GM13977 (cell line): ENCODE data around the gene SLC1A7.

ENCODE experiments used
- DNase-seq: peaks from one replicate; pipeline ENCODE4 v3.0.0; 2012; ENCODE audit warnings: low spot score
- in situ Hi-C: fragments of 300-500 bp; cut with MboI; formaldehyde crosslinking; loops from one replicate; pipeline ENCODE4 v1.12.0; 2022; ENCODE audit warnings: low sequenced_read_pairs, low pct_unique_long_range_greater_than_20kb, mixed read lengths, inconsistent platforms; ENCODE audit not compliant: unreplicated experiment
- TF ChIP-seq, protein P1 (sequence below): IDR thresholded peaks from 2 replicates; pipeline ENCODE4 v1.5.1; 2012; ENCODE audit warnings: mild to moderate bottlenecking, control low read depth; ENCODE audit not compliant: insufficient read depth; ENCODE audit errors: extremely low read depth, missing control alignments

The SLC1A7 gene

DNA sequence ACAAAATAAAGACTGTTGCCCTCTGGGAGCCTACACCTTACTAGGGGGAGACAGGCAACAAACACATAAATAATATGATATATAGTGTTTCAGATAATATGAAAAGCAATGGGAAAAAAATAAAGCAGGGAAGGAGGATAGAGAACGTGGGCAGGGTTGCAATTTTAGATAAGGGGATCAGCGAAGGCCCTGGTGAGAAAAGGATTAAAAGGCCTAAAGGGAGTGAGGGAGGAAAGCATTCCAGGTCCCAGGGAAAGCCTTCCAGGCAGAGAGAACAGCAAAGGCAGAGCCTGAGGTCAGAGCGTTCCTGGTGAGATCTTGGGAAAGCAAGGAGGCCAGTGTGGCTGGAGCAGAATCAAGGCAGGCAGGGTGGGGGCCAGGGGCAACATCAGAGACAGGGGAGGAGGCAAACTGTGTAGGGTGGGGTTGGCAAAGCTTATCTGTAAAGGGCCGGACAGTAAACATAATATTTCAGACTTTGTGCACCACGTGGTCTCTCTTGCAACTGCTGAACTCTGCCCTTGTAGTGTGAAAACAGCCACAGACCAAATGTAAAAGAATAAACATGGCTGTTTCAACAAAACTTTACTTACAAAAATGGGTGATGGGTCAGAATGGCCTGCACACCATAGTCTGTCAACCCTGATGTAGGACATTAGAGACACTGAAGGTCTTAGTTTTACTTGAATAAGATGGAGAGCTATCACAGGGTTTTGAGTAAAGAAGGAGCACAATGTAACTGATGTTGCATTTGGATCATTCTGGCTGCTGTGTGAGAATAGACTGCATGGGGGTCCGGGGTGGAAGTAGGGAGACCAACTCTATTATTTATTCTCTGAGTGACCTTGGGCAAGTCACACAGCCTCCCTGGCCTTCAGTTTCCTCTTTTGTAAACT is 40.9 kb upstream of the SLC1A7 start:
- in situ Hi-C loops = loop anchor here (10.0 kb wide), 2 partner anchors 269 to 479 kb away; no protein-coding TSS in a partner anchor
- DNase-seq = no peak
- TF ChIP-seq, protein P1, sequence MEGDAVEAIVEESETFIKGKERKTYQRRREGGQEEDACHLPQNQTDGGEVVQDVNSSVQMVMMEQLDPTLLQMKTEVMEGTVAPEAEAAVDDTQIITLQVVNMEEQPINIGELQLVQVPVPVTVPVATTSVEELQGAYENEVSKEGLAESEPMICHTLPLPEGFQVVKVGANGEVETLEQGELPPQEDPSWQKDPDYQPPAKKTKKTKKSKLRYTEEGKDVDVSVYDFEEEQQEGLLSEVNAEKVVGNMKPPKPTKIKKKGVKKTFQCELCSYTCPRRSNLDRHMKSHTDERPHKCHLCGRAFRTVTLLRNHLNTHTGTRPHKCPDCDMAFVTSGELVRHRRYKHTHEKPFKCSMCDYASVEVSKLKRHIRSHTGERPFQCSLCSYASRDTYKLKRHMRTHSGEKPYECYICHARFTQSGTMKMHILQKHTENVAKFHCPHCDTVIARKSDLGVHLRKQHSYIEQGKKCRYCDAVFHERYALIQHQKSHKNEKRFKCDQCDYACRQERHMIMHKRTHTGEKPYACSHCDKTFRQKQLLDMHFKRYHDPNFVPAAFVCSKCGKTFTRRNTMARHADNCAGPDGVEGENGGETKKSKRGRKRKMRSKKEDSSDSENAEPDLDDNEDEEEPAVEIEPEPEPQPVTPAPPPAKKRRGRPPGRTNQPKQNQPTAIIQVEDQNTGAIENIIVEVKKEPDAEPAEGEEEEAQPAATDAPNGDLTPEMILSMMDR = no peak

DNA sequence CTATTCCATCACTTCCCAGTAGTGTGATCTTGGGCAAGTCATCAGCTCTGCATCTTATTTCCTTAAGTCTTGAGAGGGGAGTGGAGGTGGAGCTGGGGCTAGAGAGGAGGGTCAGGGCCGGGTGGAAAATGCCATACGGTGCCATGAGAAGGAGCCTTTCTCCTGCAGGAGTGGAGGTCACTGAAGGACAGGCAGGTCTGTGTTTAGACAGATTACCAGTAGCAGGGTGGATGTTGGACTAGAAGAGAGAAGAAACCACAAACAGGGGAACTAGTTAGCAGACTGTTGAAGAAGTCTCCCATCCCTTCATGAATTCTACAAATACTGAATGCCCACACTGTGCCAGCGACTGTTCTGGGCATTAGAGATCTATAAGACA is 40.3 kb upstream of the SLC1A7 start:
- in situ Hi-C loops = loop anchor here (10.0 kb wide), 2 partner anchors 268 to 478 kb away; no protein-coding TSS in a partner anchor
- DNase-seq = no peak
- TF ChIP-seq, protein P1 = no peak

DNA sequence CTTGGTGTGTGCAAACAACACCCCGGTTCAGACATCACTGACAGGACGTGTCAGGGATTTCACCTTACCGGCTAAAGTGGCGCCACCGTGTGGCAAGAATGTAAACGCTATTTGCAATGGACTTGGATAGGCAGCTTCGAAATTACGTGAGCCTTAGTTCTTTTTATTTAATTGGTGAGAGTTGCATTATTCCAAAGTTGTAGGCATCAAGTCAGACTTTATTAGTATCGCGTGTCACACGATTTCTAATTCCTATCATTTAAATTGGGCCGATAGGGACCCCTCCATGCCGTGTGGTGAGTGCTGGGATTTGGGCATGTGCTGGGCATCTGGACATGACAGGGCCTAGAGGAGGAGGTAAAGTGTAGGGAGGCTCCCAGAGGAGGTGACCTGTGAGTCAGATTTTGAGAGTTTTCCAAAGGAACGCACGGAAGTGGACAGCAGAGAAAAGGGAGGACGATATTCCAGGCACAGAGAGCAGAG is 39.7 kb upstream of the SLC1A7 start:
- DNase-seq = peak; percentile 84
- TF ChIP-seq, protein P1 = peak; percentile 88

DNA sequence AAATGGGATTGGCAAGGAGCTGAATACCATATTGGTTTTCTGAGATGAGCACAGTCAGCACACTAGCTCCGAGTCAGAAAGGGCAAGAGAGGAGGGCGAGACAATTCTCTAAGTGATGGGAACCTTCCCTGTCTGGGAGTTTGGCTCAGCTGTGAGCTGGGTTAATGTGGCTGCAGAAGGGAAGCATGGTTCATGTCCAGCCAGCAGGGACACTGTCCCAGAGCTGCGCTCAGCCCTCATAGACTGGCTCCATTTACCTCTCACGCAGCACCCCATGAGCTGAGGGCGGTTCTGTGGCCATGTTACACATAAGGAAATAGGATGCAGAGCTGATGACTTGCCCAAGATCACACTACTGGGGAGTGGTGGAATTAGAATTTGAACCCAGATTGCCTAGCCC is 38.5 kb upstream of the SLC1A7 start:
- in situ Hi-C loops = loop anchor here (10.0 kb wide), 2 partner anchors 266 to 476 kb away; no protein-coding TSS in a partner anchor
- TF ChIP-seq, protein P1 = no peak
- no peak for DNase-seq

More for the DNA sequence above, 39.7 kb upstream of the SLC1A7 start:
- in situ Hi-C loops = loop anchor here (10.0 kb wide), 2 partner anchors 267 to 477 kb away; no protein-coding TSS in a partner anchor

DNA sequence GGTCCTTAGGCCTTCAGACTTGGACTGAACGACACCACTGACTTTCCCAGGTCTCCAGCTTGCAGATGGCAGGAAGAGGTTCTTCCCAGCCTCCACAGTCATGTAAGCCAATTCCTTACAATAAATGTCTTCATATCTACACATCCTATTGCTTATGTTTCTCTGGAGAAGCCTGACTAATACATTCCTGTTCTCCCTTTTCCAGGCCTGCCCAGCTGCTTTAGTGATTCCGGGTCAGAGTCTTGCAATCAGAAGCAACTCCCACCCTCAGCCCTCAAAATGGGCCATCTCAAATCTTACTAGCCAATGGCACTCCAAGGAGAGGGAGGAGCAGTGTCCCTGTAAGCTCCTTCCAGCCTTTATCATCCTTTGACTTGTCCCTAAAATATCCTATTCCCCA is 37.8 kb upstream of the SLC1A7 start:
- DNase-seq = no peak
- TF ChIP-seq, protein P1 = no peak
- in situ Hi-C loops = loop anchor here (10.0 kb wide), 2 partner anchors 265 to 475 kb away; no protein-coding TSS in a partner anchor

DNA sequence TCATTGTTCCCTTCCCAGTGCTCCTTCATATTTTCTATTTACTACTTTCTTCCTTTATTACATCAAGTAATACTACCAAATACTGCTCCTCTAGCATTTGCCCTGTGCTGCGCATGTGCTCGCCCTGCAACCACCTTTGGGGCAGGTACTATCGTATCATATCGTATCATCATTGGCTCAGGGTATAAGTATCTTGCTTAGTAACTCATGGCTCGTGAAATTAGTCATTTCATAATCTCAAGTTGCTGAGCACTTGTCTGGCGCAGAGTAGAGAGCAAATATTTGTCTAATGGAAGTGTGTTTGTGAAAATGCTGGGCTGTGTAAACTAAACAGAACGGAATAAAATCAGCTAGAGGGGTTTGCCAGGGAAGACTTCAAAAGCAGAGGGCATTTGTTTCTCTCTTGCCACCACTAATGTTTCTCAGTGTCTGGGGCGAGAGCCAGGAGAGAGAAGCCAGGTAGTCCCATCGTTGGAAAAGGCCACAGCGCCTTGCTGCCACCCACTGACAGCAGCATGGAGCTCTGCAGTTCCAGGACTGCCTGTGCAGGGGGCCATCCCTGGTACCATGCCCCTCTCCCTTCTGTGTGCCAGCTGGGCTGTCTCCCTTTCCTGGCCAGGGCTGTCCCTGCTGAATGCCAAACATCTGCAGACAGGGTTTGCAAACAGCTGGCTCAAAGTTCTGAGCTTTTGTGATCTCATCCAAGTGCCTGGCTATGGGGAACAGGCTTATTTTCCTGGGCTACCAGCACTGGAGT is 34.2 kb upstream of the SLC1A7 start:
- in situ Hi-C loops = no loop called here
- TF ChIP-seq, protein P1 = no peak
- no peak for DNase-seq
